GM19240 (cell line): ENCODE measurements around the gene GPC5.
A peak's percentile ranks its signal among the peaks of the same experiment; 100 is the strongest.
"Not testable (repeated sequence)": the region's sequence is repeated elsewhere in the genome, so short reads cannot be mapped to it uniquely, and the experiment has no call there.

Experiments
- DNase-seq: peaks from one replicate; pipeline ENCODE4 v3.0.0; 2011; ENCODE audit warnings: low spot score; ENCODE audit not compliant: insufficient read length

GPC5 gene

DNA sequence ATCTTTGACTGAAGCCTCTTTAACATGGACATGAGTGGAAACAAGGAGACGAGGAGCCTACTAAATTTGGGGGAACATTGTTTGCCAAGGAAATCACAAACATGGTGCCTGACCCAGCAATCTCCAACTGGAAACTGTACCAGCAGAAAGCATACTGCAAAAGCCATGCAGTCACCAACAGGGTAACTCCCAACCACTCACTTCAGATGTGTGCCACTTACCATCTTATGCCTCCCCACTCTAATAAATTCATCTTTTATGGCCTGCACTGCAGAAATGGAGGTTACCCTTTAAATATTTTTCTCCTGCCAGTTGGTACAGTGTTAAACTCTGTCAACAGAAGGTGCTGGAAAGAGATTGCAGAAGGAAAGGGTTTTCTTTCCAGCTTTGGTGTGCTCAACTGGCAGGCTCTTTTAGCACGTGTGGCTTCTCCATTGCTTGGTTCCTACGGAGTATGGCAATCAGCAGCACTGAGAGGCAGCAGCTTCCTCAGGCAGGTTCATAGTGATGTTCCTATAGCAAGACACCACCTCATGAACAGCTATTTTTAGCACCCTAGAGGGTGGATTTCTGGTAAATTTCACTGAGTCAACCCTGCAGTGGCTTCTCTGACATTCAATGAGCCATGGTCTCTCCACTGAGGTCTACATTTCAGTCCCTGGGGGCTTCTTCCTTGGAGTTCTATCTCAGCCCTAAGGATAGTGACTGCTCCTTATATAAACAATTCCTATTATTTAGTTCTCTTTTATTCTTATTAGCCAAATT, 29.6 kb upstream of the GPC5 start:
- no peak for DNase-seq

GRCh38 chr13:91369441-91369831, 29.0 kb upstream of the GPC5 start:
- DNase-seq: no peak

DNA sequence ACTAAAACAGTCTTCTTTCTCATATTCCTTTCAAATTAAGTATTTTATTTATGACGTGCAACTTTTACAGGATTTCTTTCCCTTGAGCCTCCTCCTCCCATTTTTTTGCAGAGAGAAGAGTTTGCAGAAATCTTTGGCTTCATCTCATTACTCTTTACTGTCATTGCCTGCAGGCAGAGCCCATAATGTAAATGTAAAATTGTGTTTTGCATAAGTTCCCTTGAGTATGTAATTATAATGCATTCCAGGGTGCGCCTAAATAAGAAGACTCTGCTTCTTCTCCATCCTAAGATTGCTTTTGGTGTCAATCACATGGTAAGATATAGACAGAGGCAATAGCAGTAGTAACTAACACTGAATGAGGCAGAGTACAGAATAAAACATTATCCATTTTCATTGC, 27.9 kb upstream of the GPC5 start:
- DNase-seq: no peak

DNA sequence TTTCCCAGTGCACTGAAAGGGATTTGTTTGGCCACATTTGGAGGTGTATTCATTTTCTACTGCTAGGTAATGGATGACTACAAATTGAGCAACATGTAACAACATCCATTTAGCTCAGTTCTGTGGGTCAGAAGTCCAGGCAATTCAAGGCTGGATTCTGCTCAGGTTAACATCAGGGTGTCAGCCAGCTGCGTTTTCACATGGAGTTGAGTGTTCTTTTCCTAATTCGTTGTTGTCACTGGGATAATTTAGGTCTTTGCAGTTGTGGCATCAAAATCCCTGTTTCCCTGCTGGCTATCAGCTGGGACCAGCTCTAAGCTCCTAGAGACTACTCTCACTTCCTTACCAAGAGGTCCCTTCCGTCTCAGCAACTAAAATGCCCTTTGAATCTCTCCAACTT, 25.5 kb upstream of the GPC5 start:
- no peak for DNase-seq

- peak; percentile 9 for DNase-seq
These were observed 23.2 kb upstream of the GPC5 start for GRCh38 chr13:91375116-91375729.

GRCh38 chr13:91381371-91381770, 17.1 kb upstream of the GPC5 start:
- no peak for DNase-seq

DNA sequence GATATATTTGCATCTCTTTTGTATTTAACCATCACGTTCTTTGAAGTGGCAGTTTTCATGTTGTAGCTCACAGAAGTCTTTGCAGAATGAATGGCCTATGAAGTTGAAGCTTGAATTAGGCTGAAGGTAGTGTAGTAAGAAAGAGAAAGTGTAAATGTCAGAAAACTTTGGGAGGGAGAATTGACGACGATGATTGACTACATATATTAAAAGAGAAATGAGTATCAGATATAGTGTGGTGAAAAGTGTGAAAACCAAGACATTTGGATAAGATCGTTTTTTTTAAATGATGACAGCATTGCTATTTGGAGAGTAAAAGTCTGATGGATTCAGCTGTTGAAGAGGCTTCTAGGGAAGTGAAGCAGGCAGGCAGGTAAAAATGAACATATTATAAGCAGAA, 14.6 kb upstream of the GPC5 start:
- no peak for DNase-seq

- no peak for DNase-seq
These were observed 13.5 kb upstream of the GPC5 start for GRCh38 chr13:91384896-91385295.

- no peak for DNase-seq
These were observed 9.2 kb upstream of the GPC5 start for GRCh38 chr13:91389186-91389585.

DNA sequence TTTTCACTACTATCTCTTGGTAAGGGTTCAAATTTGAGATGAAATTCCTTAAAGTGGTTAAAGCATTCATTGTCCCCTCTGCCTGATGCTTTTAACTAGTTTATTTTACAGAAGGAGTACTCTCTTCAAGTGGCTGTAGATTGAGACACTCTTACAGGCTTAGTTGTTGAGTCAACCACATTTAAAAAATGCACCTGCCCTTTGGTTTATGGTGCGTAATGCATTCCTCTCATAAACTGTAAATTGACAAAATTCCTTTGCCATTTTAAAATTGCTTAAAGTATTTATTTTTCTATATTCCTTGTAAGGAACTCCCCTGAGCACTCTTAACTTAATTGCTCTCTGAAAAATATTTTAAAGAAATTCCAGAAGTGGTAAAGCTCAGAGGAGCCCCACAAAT, 826 bp upstream of the GPC5 start:
- DNase-seq: no peak

DNA sequence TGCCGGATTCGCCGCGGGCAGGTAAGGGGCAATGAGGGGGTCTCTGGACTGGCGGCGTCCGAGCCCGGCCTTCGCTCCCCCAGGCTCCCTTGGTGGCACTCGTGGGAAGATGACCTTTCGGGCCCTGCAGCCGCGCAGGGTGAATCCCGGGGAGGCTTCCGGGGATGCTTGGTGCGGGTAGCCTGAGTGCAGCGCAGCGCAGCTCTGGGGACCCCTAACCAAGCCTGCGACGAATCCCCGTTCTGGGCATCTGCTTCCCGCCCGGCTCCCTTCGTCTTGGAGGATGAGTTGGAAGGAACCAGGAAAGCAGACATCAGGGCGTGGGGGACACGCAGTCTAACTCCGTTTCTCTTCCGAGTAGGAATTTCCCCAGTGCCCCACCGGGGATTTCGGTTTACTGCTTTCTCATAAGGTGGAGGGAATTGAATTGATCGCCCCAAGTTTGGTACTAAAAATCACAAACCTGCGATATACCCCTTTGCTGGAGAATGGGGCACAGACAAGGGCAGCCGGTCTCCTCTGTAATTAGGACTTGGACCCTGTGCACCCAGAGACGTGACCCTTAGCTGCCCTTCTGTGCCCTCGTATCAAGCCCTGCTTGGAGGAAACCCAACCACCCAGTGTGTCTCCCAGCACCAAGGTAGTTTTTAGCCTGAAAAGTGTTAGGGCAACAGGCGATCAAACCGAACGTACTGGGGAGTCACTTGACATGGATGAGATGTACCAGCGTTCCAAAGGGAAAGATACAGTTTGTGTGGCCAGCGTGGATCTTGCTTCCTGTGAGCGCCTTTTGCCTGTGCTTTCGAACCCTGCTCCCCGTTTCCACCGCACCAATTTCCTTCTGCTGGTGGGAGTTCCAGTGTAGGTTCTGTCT, 1.0 kb downstream of the GPC5 start:
- DNase-seq: no peak

DNA sequence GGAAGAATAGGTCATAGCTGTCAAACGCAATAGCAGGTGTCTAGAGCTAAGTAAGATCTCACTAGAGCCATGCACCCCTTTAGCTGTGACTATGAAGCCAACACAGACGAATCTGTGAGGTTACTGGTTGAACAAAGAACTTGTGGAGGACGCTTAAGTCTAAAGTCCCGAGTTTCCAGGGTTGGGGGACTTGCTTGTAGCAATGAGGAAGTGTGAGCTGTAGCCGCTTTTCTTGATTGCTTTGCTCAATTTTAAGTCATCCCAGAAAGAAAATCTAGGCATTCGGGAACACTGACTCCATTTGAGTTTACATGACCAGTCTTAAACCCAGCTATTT, 1.6 kb downstream of the GPC5 start:
- no peak for DNase-seq

DNA sequence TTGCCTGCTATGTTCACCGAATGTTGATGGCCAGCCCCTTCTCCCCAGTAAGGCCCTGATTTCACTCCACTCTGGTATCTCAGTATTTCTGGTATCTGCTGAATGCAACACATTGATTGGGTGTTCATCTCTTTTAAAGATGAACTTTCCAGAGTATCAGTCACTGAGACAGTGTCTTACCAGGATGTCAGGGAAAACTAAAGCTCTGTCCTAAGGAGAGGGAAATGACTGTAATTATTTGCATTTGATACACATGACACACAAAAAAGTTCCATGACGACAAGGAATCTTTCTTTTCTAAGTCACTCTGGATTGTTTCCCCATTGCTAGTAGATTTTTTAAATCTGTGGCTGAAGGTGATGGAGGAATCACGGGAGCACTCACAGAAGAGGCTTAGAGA, 2.2 kb downstream of the GPC5 start:
- no peak for DNase-seq

DNA sequence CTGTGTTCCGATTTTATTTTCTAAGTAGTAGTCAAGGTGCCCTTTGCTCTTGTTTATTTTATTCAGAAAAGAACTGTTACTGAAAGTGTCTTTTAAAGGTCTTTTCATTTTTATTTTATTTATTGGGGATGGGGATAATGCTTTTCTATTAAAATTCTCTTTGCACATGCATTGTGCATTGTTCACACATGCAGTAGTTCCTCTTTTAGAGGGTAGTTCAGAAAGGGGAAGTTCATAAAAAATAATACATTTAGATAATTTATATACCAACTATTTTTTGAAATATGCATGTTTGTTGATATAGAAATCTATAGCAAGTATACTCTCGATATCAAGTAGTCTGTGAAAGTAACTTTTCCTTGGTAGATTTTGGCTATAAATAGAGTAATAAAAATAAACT, 3.5 kb downstream of the GPC5 start:
- DNase-seq: no peak

DNA sequence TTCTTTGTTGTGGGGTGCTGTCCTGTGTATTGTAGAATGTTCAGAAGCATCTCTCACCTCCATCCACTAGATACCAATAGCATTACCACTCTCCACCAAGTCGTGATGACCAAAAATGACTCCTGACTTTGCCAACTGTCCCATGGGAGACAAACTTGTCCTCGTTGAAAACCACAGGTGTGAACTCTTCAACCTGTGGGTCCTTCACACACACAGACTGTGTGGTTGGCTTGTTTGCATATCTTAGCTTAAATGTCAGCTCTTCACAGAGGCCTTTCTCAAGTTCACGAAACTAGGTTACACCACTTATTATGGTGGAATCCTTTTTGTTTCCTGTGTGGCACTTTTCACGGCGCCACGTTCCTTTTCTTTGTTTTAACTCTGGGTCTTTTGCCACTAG, 6.8 kb downstream of the GPC5 start:
- DNase-seq: no peak

DNA sequence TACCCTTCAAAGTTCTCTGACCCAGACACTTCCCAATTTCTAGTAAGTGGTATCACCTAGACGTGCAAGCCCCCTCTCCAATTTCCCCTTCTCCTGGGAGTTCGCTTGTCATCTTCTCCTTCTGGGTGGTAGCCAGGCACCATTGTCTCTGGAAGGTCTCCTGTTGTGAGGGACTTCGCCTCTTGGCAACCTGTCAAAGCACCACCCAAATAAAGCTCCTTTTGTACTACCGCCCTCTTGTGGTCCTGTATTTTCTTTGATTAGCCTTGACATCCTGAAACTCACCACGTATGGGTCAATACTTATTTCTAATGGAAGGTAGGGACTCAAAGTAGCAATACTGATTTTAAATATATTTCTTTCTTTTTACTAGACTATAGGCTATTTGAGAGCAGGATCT, 8.2 kb downstream of the GPC5 start:
- DNase-seq: peak; percentile 38

DNA sequence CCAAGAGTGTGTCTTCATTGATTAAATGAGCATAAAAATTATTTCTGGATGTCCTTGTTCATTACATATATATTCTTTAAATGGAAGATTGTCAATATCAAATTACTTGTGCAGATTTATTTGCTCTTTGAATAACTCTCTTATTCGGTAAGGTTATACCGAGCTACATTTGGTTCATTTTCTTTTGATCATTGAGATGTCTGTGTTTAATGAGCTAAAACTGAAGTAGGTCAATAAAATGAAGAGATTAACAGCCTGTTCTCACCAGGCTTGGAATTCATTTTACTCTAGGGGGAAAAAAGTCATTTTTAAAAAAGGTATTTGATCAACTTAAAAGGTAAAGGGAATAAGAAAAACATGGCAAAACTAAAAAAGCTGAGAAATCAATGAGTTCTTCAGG, 10.6 kb downstream of the GPC5 start:
- DNase-seq: no peak

DNA sequence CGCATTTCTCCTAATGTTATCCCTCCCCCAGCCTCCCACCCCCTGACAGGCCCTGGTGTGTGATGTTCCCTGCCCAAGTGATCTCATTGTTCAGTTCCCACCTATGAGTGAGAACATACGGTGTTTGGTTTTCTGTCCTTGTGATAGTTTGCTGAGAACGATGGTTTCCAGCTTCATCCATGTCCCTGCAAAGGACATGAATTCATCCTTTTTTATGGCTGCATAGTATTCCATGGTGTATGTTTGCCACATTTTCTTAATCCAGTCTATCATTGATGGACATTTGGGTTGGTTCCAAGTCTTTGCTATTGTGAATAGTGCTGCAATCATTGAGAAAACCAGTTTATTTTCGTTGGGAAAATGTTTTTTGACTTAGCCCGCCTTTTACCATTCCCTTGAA, 18.2 kb downstream of the GPC5 start:
- DNase-seq: not testable (repeated sequence)

- no peak for DNase-seq
These were observed 19.4 kb downstream of the GPC5 start for GRCh38 chr13:91417660-91418325.

- no peak for DNase-seq
These were observed 28.5 kb downstream of the GPC5 start for GRCh38 chr13:91426913-91427312.

DNA sequence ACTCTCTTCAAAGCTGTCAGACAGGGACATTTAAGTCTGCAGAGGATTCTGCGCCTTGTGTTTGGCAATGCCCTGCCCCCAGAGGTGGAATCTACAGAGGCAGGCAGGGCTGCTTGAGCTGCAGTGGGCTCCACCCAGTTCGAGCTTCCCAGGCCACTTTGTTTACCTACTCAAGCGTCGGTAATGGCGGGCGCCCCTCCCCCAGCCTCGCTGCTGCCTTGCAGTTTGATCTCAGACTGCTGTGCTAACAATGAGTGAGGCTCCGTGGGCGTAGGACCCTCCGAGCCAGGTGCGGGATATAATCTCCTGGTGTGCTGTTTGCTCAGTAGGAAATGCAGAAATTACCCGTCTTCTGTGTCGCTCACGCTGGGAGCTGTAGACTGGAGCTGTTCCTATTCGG, 40.3 kb downstream of the GPC5 start:
- DNase-seq: not testable (repeated sequence)

DNA sequence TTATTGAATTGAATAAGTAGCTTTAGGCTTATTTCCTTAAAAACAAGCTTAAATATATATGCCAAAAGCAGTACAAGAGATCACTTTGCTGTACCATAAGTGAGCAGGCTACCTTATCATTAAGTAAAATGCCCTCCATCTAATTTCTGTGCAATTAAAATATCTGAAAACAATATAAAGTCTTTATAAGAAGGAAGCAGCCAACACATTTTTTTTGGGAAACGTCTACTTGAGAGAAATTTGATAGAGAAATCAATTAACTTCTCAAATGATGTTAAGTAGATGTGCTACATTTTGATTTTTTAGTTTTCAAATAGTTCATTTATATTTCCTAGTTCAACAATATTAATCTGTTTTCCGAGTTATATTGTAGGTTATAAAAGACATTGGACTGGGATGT, 52.5 kb downstream of the GPC5 start:
- no peak for DNase-seq
